SKM-1 (cell line): ENCODE data around the gene SLAMF7.
"Not testable (repeated sequence)": the region's sequence is repeated elsewhere in the genome, so short reads cannot be mapped to it uniquely, and the experiment has no call there.

Experiments
- DNase-seq: peaks from one replicate; lab custom pipeline; 2025; ENCODE audit not compliant: unreplicated experiment; lab: John Stamatoyannopoulos, UW

Gene SLAMF7, protein sequence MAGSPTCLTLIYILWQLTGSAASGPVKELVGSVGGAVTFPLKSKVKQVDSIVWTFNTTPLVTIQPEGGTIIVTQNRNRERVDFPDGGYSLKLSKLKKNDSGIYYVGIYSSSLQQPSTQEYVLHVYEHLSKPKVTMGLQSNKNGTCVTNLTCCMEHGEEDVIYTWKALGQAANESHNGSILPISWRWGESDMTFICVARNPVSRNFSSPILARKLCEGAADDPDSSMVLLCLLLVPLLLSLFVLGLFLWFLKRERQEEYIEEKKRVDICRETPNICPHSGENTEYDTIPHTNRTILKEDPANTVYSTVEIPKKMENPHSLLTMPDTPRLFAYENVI

GRCh38 chr1:160739098-160739511 is at the start of gene SLAMF7:
Gene SLAMF7, plus strand, starts transcription at chr1:160739247. Its CDS starts 55 bp downstream, at chr1:160739302.
- DNase-seq, result peak; percentile 97

DNA sequence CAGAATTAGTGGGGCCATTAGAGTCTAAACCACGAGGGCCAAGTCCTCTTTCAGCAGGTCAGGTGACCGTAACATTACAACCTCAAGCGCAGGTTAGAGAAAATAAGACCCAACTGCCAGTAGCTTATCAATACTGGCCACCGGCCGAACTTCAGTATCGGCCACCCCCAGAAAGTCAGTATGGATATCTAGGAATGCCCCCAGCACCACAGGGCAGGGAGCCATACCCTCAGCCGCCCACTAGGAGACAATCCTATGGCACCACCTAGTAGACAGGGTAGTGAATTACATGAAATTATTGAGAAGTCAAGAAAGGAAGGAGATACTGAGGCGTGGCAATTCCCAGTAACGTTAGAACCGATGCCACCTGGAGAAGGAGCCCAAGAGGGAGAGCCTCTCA is 46.7 kb upstream of the SLAMF7 start:
- not testable (repeated sequence) for DNase-seq

- DNase-seq, result no peak
Observed at GRCh38 chr1:160702100-160702499, 36.9 kb upstream of the SLAMF7 start.

DNA sequence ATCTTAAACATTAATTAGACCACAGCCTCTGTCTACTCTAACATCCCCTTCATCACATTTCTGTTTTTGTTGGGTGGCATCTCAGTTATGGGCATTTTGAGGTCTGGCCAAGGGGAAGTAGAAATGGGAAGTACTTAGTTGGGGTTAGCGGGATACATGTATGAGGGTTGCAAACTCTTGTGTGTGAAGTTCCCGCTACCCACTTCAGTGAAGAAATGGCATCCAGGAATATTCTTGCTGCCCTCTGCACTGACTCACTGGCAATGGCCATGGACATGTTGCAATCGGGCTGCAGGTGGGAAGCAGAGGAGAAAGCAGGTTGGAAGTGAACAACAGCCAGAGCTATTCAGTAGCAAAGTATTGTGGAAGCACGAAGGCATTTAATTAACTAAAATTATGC is 34.8 kb upstream of the SLAMF7 start:
- DNase-seq, result peak; percentile 47

- DNase-seq, result peak; percentile 52
Observed at GRCh38 chr1:160705212-160705621, 33.8 kb upstream of the SLAMF7 start.

- no peak for DNase-seq
Observed at GRCh38 chr1:160705742-160706141, 33.3 kb upstream of the SLAMF7 start.

- DNase-seq, result no peak
Observed at GRCh38 chr1:160706526-160707235, 32.4 kb upstream of the SLAMF7 start.

DNA sequence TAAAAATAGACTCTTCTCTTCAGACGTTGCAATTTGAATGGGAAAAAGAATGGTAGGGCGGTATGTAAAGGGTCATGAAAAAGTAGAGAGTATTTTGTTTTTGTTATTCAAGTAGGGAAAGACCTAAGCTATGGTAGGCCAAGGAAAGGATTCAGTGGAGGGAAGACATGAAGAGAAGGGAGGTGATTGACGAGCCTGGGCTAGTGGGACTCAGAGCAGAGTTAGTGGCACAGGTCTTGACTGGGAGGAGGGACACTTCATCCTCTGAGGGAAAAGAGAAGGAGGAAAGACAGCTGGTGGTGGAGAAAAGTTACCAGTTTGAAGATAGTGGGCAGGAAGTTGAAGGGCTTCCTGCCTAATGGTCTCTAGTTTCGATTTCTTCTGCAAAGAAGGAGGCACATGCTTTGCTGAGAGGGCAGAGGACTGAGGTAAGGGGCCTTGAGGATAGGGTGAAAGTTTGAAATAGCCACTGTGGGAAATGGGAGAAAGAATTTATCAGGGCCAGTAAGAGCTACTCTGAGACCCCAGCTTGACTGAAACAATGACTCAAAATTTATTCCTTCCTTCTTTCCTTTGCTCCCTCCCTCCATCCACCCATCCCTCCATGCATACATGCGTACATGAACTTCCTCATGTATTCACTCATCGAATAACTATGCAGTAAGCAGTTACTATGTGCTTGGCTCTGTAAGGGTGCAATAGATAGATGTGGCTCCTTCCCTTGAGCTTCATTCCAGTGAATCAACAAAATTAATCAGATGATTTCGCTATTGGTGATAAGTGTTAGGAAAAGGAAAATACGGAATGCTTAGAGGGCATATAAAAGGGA is 31.6 kb upstream of the SLAMF7 start:
- DNase-seq, result no peak

DNA sequence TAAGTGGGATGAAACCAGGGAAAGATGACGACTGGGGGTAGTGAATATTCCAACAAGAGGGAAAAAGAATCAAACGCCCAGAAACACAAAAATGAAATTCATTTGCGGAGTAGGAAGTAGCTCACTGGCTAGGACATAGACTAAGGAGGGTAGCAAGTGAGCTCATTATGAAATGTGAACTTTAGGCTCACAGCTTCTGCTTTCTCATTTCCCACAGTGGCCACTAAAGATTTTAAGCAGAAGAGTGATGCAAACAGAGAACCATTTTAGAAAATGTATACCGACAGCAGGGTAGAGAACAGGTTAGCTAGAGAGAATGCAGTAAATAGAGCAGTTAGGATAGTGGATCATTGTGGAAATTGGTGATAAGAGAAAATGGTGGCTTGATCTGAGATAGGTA is 30.9 kb upstream of the SLAMF7 start:
- DNase-seq, result peak; percentile 73

DNA sequence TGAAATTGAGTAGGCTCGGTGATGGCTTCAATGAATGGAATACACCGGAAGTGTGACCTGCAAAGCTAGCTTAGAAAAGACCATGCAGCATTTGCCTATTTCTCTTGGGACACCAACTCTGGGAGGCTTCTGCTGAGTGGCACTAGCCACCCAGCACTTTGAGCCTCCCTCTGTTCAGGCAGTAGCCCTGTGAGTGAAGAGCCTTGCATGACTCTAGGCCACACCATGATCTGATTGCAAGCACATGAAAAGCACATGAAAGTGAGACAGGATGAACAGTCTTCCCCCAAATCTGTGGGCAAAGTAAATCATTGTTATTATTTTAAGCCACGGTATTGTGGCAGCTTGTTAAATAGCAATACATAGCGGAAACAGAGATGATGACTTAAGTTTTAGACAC is 30.2 kb upstream of the SLAMF7 start:
- DNase-seq, result no peak

GRCh38 chr1:160709715-160710114 is 29.3 kb upstream of the SLAMF7 start:
- DNase-seq, result no peak

DNA sequence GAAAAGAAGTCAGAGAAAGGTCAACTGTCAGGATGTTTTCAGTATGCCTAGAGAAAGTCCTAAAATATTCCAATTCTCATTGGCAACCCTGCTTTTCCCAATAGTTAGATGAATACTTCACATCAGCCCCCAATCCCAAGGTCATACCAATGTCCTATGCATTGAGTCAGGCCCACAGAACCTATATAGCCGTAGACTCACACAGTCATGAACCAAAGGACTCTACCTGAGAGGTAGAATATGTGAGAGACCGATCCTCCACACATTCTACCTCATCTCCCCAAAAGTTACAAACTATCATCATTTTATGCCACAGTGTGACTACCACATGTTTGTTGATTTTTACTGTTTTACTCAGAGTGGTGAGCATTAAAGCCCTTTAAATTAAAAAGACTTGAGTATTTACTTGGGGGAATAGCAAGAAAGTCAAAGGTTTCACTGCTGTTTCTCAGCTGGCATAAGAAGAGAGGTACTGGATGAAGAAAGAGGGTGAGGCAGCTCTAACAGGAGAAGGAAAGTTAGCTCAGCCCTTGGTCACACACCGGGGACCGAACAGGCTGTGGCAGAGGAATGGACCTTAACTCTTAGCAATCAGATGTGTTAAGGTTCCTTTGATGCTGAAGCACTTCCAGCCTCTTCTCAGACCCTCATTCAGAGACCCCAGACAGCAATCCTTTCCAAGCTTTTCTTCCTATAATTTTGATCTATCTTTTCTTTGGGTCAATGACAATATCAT is 28.4 kb upstream of the SLAMF7 start:
- no peak for DNase-seq

DNA sequence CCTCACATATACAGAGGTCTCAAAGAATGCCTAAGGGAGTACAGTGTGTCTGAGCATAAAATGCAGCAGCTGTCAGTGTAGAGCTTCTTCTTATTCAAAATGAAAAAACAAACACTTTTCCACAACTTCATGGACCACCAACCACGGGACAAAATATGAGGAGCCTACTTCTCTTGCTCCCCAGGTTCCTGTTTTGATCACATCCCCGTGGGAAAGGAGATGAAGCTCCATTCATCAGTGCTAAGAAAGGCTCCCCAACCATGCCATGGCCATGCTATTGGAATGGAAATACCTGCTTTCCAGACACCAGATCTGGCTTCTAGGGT is 27.8 kb upstream of the SLAMF7 start:
- DNase-seq, result no peak

GRCh38 chr1:160711602-160712311 is 27.3 kb upstream of the SLAMF7 start, which contains the start of gene CD48:
Gene CD48, minus strand, starts transcription at chr1:160711822. Its CDS starts 59 bp downstream, at chr1:160711763.
- no peak for DNase-seq

DNA sequence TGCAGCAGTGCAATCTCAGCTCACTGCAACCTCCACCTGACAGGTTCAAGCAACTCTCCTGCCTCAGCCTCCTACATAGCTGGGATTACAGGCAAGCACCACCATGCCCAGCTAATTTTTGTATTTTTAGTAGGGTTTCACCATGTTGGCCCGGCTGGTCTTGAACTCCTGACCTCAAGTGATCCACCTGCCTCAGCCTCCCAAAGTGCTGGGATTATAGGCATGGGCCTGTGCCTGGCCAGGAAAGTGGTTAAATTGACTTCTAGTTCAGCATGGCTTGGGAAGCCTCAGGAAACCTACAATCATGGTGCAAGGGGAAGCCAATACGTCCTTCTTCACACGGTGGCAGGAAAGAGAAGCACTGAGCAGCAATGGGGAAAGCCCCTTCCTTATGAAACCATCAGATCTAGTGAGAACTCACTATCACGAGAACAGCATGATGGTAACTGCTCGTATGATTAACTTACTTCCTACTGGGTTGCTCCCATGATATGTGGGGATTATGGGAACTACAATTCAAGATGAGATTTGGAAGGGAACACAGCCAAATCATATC is 26.4 kb upstream of the SLAMF7 start:
- not testable (repeated sequence) for DNase-seq

- no peak for DNase-seq
Observed at GRCh38 chr1:160713161-160713560, 25.9 kb upstream of the SLAMF7 start.

GRCh38 chr1:160714034-160714648 is 24.9 kb upstream of the SLAMF7 start:
- DNase-seq, result not testable (repeated sequence)

- DNase-seq, result no peak
Observed at GRCh38 chr1:160716013-160716412, 23.0 kb upstream of the SLAMF7 start.

GRCh38 chr1:160717306-160717705 is 21.7 kb upstream of the SLAMF7 start:
- DNase-seq, result no peak

- no peak for DNase-seq
Observed at GRCh38 chr1:160718210-160718609, 20.8 kb upstream of the SLAMF7 start.
